GM20000 (cell line): ENCODE data around the gene CT47C1.
"Not testable (repeated sequence)": the region's sequence is repeated elsewhere in the genome, so short reads cannot be mapped to it uniquely, and the experiment has no call there.

Source experiments
- DNase-seq: peaks from one replicate; pipeline ENCODE4 v3.0.0; 2012; ENCODE audit warnings: low spot score
- CTCF ChIP-seq: IDR thresholded peaks from 2 replicates; pipeline ENCODE4 v1.5.1; 2012; ENCODE audit warnings: mild to moderate bottlenecking, control low read depth; ENCODE audit errors: extremely low read depth, missing control alignments

Gene CT47C1

DNA sequence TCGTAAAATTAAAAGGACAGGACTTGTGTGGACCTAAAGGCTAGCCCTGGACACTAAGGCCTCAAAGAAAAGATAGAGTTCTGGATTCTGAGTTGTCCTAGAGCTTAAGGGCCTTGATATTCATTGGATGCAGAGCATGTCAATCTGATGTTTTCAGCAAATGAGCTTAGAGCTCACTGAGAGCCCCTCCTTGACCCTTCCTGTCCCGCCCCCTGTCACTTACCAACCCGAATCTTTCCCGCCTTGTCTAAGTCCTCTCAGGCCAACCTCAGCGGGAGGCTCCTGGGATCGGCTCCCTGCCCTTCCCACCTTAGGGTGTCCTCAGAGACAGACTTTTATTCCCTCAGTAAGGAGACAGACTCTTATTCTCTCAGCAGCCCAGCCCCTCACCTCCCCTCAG lies at the start of gene CT47C1:
Gene CT47C1 (plus strand): TSS at position 250 of the 400 bp plus-strand sequence. CDS start 233 bp downstream, outside the sequence.
- no peak for TF ChIP-seq CTCF
- no peak for DNase-seq

DNA sequence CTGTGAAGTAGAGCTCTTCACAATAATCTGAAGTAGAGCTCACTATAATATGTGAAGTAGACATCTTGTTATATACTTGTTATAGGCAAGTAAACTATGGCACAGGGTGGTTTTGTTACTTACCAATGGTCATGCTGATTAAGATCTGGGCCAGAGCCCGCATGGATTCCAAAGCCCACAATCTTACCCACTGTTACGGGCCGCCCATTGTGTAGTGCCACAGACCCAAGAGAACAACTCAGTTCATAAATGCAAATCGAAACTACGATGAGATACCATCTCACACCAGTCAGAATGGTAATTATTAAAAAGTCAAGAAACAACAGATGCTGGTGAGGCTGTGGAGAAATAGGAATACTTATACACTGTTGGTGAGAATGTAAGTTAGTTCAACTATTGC lies 46.9 kb upstream of the CT47C1 start:
- no peak for DNase-seq
- TF ChIP-seq CTCF = no peak

DNA sequence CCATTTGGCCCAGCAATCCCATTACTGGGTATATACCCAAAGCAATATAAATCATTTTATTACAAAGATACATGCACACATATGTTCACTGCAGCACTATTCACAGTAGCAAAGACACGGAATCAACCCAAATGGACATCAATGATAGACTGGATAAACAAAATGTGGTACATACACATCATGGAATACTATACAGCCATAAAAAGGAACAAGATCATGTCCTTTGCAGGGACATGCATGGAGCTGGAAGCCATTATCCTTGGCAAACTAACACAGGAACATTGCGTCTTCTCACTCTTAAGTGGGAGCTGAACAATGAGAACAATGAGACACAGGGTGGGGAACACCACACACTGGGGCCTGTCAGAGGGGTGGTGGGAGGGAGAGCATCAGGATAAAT lies 46.4 kb upstream of the CT47C1 start:
- DNase-seq = not testable (repeated sequence)

DNA sequence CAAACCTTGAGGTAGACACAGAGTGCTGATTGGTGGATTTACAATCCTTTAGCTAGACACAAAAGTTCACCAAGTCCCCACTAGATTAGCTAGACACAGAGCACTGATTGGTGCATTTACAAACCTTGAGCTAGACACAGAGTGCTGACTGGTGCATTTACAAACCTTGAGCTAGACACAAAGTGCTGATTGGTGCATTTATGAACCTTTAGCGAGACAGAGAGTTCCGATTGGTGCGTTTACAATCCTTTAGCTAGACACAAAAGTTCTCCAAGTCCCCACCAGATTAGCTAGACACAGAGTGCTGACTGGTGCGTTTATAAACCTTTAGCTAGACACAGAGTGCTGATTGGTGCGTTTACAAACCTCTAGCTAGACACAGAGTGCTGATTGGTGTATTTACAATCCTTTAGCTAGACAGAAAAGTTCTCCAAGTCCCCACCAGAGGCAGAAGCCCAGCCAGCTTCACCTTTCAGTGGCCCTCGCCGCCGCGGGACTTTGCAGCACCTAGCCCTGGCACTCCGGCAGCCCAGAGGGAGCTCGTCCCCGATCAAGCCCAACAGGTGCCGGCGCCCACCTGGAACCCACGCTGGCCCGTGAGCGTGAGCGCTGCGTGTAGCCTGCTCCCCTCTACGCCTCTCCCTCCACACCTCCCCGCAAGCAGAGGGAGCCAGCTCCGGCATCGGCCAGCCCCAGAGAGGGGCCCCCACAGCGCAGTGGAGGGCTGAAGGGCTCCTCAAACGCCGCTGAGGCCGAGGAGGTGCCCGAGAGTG lies 44.6 kb upstream of the CT47C1 start:
- not testable (repeated sequence) for DNase-seq

- no peak for TF ChIP-seq CTCF
- DNase-seq = no peak
Measured at GRCh38 chrX:119028733-119029330, 44.0 kb upstream of the CT47C1 start.

DNA sequence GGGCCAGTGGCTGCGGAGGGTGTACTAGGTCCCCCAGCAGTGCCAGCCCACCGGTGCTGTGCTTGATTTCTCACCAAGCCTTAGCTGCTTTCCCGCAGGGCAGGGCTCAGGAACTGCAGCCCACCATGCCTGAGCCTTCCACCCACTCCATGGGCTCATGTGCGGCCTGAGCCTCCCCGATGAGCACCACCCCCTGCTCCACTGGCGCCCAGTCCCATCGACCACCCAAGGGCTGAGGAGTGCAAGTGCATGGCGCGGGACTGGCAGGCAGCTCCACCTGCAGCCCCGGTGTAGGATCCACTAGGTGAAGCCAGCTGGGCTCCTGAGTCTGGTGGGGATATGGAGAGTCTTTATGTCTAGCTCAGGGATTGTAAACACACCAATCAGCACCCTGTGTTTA lies 43.1 kb upstream of the CT47C1 start:
- DNase-seq = not testable (repeated sequence)

- no peak for DNase-seq
- TF ChIP-seq CTCF = no peak
Measured at GRCh38 chrX:119030990-119031389, 41.8 kb upstream of the CT47C1 start.

DNA sequence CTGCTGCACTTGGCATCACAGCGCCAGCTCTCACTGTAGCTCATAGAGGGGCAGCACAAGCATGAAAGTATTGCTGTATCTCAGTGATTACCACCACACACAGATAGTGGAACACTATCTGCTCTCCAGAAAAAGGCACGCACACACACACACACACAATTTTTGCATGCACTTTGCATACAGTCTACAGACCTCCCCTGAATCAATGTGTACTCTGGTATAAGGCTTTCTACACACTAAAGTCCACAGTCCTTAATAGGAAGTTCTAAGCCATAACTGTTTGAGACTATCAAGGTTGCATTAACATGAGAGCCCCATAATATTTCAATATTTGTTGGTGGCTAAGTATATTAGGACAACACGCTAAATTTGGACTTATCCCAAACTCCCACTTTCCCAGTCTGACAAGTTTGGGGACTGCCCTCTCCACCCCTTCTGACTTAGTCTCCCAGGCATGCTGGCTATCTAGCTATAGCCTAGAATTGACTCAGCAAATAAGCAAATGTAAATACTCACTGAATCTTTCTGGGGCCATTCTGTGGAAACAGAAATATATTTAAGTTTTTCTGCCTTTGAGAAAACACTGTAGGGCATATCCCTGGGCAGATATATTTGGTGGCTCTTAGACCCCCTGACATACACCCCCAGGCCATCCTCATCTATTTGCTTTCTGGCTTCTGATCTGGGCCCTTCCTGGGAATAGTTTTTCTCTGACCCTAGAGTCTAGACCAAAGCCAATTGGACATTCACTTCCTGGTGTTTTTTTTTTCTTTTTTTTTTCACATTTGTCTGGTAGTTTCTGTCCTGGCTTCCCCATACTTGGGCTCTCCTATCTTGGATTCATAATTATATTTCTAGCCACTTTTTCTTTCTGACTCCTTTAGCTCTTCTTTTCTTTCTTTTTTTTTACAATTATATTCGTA lies 36.4 kb upstream of the CT47C1 start:
- TF ChIP-seq CTCF = no peak
- DNase-seq = no peak
